ENCODE data around the gene ICOSLG. TPM values are rescaled to one million over a fixed set of nuclear protein-coding genes. Genes with fewer than 3 reads are reported as not detected.
"Not testable (repeated sequence)": the region's sequence is repeated elsewhere in the genome, so short reads cannot be mapped to it uniquely, and the experiment has no call there.

ICOSLG gene
- polyA plus RNA-seq, 6 donors from 2014 or later = 5.1 to 33.1 (median 13.9) TPM

DNA sequence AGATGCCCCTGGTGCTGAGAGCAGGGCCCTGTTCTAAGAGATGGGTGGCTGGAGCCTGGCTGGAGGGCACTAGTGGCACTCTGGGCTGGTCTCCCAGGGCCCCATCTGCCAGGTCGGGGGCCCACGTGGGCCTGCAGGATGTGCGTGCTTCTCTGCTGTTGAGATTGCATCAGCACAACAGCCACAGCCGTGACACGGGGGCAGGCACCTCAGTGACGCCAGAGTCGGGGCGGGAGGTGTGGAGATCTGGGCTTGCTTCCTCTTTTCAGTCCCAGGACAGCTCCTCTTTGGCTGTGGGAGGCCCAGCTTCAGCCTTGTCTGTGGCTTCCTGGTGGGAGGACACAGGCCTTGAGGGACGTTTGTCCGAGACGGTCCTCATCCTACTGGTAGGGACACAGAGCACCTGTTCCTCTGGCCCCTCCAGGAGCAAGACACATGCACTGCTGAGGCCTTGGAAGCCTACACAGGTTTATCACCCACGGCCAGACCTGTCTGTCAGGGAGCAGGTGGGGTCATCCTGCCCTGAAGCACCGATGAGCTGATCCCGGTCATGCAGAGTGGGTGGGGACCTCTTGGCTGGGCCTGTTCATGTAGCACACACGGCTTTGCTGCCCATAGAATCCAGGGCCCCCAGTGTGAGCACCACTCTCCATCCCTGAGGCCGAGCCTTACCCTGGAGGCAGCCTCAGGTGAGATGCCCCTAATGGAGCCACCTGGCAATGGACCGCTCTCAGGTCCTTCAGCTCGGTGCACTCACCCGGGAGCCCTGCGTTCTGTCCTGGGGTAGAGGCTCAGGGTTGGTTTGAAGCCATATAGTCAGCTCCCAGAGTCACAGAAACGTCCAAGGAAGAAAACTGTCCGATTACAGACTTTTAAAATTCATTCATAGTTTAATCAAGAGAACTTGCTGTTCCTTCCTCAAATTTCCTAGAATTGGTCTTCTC, 44.3 kb downstream of the ICOSLG start:
- peak; percentile 91 to 93 for ATAC-seq (ENCODE audit: low read depth in 2 of 2)
- not testable (repeated sequence) for DNase-seq, H3K36me3 Mint-ChIP-seq, H3K9me3 Mint-ChIP-seq, H3K27me3 Mint-ChIP-seq
- Mint-ChIP-seq H3K4me1 (peaks cover 0 to 15% (median 7%) of the 10 kb centered on the region in 3 donors), H3K27ac (peak overlapping the region in 4 of 6 donors; percentile 88 to 99 (median 93)), H3K4me3 (peak overlapping the region in 1 of 8 donors; percentile 83)

DNA sequence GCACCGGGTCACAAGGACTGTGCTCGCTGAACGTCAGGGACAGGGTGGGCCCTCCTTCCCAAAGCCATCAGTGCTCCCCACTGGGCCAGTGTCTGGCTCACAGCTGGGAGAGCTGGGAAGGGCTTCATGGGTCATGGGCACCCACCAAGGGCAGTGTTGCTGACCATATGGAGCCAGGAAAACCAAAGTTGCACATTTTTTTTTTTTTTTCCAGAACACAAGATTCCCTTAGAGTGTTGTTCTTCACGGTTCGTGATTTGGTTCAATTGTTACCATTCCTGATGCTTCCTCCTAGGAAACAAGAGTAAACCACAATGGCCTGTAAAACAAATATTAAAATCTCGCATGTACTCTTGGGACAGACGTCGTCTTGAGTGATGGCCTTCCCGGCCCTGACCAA, 45.9 kb downstream of the ICOSLG start:
- H3K4me3 Mint-ChIP-seq; DNase-seq; H3K27me3 Mint-ChIP-seq; ATAC-seq (ENCODE audit: low read depth in 2 of 2); H3K36me3 Mint-ChIP-seq; H3K9me3 Mint-ChIP-seq; H3K27ac Mint-ChIP-seq: not testable (repeated sequence)
- peaks cover 0 to 12% (median 7%) of the 10 kb centered on the region in 3 donors for H3K4me1 Mint-ChIP-seq

DNA sequence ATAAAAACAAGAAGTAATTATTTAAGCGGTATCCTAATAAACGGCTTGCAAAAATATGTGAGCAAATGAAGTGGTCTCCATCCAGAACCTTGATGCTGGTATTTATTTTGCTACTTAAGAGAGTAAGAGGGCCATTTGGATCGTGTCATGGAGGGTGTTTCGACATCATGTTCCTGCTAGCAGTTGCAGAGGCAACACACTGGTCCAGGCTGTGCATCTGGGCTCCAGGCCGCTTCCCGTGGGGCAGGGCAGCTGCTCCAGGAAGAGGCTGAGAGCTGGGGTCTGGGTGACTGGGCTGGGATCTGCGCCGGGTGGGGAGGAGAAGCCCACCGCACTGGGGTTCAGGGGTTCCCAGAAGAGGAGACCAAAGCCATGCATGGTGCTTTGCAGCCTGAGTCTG, 46.3 kb downstream of the ICOSLG start:
- H3K4me3 Mint-ChIP-seq; DNase-seq; H3K27me3 Mint-ChIP-seq; H3K9me3 Mint-ChIP-seq; H3K36me3 Mint-ChIP-seq; ATAC-seq (ENCODE audit: low read depth in 2 of 2); H3K27ac Mint-ChIP-seq; H3K4me1 Mint-ChIP-seq: not testable (repeated sequence)

DNA sequence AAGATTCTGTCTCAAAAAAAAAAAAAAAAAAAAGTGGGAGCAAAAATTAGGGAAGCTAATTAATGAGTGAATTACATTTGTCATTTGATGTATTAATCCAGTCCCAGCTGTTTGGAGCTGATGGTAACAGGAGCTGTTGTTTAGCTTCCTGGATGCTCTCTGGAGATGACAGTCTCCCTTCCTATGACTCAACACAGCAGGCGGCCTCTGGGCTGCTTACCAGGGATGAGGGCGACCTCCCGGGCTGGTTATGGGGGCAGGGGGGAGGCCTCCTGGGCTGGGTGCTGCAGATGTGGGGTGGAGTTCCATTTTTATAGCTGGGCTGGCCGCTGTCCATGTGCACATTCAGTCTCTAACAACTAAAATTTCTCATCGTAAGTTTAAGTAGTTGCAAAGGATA, 47.6 kb downstream of the ICOSLG start:
- not testable (repeated sequence) for DNase-seq; H3K27ac Mint-ChIP-seq; ATAC-seq (ENCODE audit: low read depth in 2 of 2); H3K36me3 Mint-ChIP-seq; H3K4me1 Mint-ChIP-seq; H3K4me3 Mint-ChIP-seq; H3K27me3 Mint-ChIP-seq; H3K9me3 Mint-ChIP-seq

DNA sequence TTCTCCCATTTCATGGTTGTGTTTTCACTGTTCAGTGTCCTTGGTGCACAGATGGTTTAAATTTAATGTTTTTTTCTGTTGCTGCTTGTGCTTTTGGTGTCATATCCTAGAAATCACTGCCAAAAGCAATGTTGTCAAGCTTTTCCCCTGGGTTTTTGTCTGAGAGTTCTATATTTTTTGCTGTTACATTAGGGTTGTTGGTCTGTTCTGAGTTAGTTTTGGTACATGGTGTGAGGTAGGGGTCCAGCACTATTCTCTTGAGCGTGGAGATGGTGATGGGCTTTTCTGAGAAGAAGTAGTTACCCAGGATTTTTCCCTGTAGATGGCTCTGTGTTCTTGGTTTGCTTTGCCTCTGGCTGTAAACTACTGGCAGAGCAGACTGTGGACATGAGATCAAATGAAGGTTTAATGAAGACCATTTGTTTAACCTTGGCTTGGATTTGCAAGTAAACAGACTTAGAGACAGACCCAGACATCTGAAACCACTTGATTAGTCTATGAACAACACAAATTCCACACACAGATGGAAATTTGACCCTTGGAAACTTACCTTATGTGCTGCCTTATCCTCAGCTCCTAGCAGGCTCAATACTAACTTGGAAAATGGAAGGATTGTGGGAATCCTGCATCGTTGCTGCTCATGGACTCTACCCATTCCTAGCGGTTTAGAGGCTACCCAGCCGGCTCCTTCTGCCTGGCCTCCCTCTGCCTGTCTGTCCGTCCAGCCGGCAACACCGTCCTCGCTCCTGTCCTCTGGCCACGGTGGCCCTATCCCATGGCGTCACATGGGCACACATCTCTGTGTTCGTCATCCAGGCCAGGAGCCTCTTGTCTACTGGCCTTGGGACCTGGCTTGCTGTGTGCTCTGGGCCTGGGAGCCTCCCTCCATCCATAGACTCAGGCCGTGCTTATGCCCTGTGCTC, 50.1 kb downstream of the ICOSLG start:
- not testable (repeated sequence) for ATAC-seq (ENCODE audit: low read depth in 2 of 2); H3K36me3 Mint-ChIP-seq; H3K9me3 Mint-ChIP-seq; H3K27ac Mint-ChIP-seq; H3K4me1 Mint-ChIP-seq; DNase-seq; H3K27me3 Mint-ChIP-seq; H3K4me3 Mint-ChIP-seq

DNA sequence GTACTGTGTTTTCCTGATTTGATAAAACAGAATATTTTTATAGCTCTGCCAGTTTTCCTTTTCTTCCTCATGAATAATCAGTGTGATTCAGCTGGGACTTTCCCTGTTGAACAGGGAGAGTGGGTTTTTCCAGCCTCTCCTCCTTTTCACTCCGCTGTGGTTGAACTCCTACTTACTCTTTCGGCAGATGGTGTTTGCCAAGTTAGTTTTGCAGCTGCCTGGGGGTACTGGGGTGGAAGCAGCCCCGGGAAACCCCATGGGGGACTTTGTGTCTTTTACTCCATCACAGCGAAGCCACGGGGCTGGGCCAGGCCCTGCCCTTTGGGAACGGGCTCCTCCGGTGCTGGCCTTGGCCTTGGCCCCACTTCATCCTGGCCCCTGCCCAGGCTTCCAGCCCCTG, 55.9 kb downstream of the ICOSLG start:
- not testable (repeated sequence) for H3K36me3 Mint-ChIP-seq, H3K4me1 Mint-ChIP-seq, H3K4me3 Mint-ChIP-seq, DNase-seq, H3K27ac Mint-ChIP-seq, H3K9me3 Mint-ChIP-seq, H3K27me3 Mint-ChIP-seq
- peak; percentile 63 to 68 for ATAC-seq (ENCODE audit: low read depth in 2 of 2)

DNA sequence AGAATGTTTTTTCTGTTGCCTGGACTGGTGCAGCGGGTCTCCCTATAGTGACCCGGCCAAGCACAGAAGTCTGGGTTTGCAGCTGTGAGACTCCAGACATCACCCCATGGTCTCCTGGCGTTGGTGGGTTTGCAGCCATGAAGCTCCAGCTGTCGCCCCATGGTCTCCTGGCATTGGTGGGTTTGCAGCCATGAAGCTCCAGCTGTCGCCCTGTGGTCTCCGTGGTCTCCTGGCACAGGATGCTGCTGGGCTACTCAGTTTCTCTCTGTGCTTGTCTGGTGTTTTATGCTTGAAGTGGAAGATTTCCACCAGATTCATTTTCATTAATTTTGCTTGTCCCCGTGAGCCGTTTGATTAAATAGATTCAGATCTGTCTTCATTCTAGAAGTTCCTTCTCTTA, 58.5 kb downstream of the ICOSLG start:
- not testable (repeated sequence) for H3K4me3 Mint-ChIP-seq

DNA sequence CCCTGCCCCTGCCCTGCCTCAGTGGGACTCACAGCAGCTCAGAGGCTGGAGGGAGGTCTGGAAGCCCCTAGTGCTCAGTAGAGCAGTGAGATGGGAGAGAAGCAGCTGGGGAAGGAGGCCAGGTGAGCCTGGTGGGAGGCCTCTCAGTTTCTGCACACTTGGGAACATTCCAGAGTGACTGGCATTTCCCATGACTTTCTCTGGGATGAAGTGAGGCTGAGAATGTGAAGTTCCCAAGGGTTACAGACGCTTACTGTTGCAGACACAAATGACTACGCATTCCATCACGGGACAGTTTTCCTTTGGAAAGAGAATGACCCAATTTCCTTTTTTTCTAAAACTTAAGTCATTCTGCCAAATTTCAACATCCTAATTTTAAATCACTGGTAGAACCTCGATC, 59.2 kb downstream of the ICOSLG start:
- not testable (repeated sequence) for H3K4me1 Mint-ChIP-seq; H3K27me3 Mint-ChIP-seq; ATAC-seq (ENCODE audit: low read depth in 2 of 2); H3K9me3 Mint-ChIP-seq; DNase-seq; H3K4me3 Mint-ChIP-seq; H3K36me3 Mint-ChIP-seq
- H3K27ac Mint-ChIP-seq = peak overlapping the region in 1 of 6 donors; percentile 50

More for the DNA sequence above, 58.5 kb downstream of the ICOSLG start:
- not testable (repeated sequence) for H3K9me3 Mint-ChIP-seq; H3K4me1 Mint-ChIP-seq; ATAC-seq (ENCODE audit: low read depth in 2 of 2); DNase-seq; H3K36me3 Mint-ChIP-seq; H3K27ac Mint-ChIP-seq; H3K27me3 Mint-ChIP-seq

DNA sequence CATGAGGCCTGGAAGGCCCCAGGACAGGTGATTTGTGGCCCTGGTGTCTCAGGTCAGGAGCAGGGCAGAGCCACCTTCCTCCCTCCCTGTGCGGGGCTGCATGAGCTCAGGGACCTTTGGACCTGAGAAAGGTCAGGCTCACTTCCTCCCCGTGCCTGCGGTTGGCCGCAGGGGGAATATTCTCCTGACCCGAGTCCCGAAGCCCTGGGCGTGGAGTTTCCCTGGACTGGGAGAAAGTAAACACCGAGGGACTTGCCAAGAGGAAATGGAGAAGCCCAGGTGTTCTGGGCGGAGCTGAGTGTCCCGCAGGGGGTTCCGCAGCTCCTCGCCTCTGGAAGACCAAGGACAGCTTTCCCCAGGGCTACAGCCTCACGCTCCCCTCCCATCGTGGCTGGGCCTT, 64.6 kb downstream of the ICOSLG start:
- H3K4me1 Mint-ChIP-seq; H3K36me3 Mint-ChIP-seq; H3K27me3 Mint-ChIP-seq; H3K27ac Mint-ChIP-seq; ATAC-seq (ENCODE audit: low read depth in 2 of 2); H3K4me3 Mint-ChIP-seq; DNase-seq; H3K9me3 Mint-ChIP-seq: not testable (repeated sequence)

DNA sequence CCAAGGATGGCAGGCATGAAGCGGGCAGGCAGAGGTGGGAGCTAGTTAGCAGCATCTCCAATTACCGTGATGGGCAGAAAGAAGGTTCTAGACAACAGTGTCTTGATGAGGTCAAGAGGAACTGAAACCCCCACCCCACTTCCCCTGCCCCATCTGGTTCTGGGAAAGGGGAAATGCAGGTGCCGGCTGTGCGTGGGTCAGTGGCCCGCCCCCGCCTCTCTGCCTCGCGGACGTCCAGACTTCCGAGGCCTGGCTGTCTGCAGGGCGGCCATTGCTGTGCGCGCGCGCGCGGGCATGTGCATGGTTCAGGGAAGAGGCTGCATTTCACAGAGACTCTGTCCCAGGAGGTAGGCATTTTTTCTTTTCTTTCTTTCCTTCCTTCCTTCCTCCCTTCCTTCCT, 65.6 kb downstream of the ICOSLG start:
- DNase-seq, H3K4me3 Mint-ChIP-seq, H3K36me3 Mint-ChIP-seq: not testable (repeated sequence)

More for the DNA sequence above, 65.6 kb downstream of the ICOSLG start:
- not testable (repeated sequence) for H3K4me1 Mint-ChIP-seq, H3K27me3 Mint-ChIP-seq, H3K9me3 Mint-ChIP-seq
- H3K27ac Mint-ChIP-seq = peak overlapping the region in 3 of 6 donors; percentile 21 to 80 (median 47)
- ATAC-seq (ENCODE audit: low read depth in 2 of 2) = peak; percentile 83 to 86

Other genes starting within 250 kb of the ICOSLG start
- 10 to 100 TPM; 23.9 to 32.2 (median 28.0) TPM for gene TRAPPC10, start 228.6 kb downstream of the ICOSLG start, polyA plus RNA-seq (ENCODE audit: low read depth in 6 of 6)
- 10 to 100 TPM in 1 of 6 donors, 1 to 10 TPM in 5; 1.3 to 10.7 (median 4.3) TPM for gene PWP2, start 133.5 kb downstream of the ICOSLG start, polyA plus RNA-seq (ENCODE audit: low read depth in 6 of 6)
- 10 to 100 TPM; 11.0 to 64.2 (median 33.9) TPM for gene GATD3, start 107.3 kb downstream of the ICOSLG start, polyA plus RNA-seq (ENCODE audit: low read depth in 6 of 6)
- not detected for gene DNMT3L, start 21.0 kb upstream of the ICOSLG start, polyA plus RNA-seq (ENCODE audit: low read depth in 6 of 6)
- 1 to 10 TPM in 2 of 6 donors, under 1 TPM in 4; 0.34 to 1.7 (median 0.77) TPM for gene AIRE, start 44.9 kb upstream of the ICOSLG start, polyA plus RNA-seq (ENCODE audit: low read depth in 6 of 6)
- 100 to 1,000 TPM; 165 to 210 (median 189) TPM for gene PFKL, start 59.1 kb upstream of the ICOSLG start, polyA plus RNA-seq (ENCODE audit: low read depth in 6 of 6)
- 10 to 100 TPM; 28.1 to 44.6 (median 35.1) TPM for gene CFAP410, start 98.4 kb upstream of the ICOSLG start, polyA plus RNA-seq (ENCODE audit: low read depth in 6 of 6)
- 1 to 10 TPM in 5 of 6 donors, under 1 TPM in 1; 0.48 to 4.8 (median 2.6) TPM for gene TRPM2, start 112.7 kb upstream of the ICOSLG start, polyA plus RNA-seq (ENCODE audit: low read depth in 6 of 6)
- 1 to 10 TPM in 1 of 6 donors, under 1 TPM in 5; 0.12 to 2.0 (median 0.64) TPM for gene LRRC3, start 214.6 kb upstream of the ICOSLG start, polyA plus RNA-seq (ENCODE audit: low read depth in 6 of 6)